WERI-Rb-1 (cell line): ENCODE measurements around the gene DTWD2.

Source experiments
- DNase-seq: peaks from one replicate; pipeline ENCODE4 v3.0.0-alpha.2; 2020
- H3K27ac ChIP-seq: fragments of 250-450 bp; sonication (Bioruptor Pico); 2 replicates; pipeline ENCODE4 v1.5.1; 2020; ENCODE audit warnings: mild to moderate bottlenecking, moderate library complexity
- H3K27me3 ChIP-seq: fragments of 250-450 bp; sonication (Bioruptor Pico); 2 replicates; pipeline ENCODE4 v1.5.1; 2021; ENCODE audit warnings: mild to moderate bottlenecking, low read depth, moderate library complexity; ENCODE audit not compliant: insufficient read depth, severe bottlenecking
- H3K36me3 ChIP-seq: fragments of 250-450 bp; sonication (Bioruptor Pico); 2 replicates; pipeline ENCODE4 v1.5.1; 2020; ENCODE audit warnings: mild to moderate bottlenecking, moderate library complexity
- H3K4me3 ChIP-seq: 2 replicates; pipeline ENCODE4 v1.5.1; 2011; ENCODE audit warnings: low read depth, mild to moderate bottlenecking, control low read depth, low read length
- H3K9me3 ChIP-seq: fragments of 250-450 bp; sonication (Bioruptor Pico); 2 replicates; pipeline ENCODE4 v1.5.1; 2021; ENCODE audit warnings: mild to moderate bottlenecking, moderate library complexity; ENCODE audit not compliant: severe bottlenecking
- TF ChIP-seq, protein P1 (sequence below): IDR thresholded peaks from 2 replicates; pipeline ENCODE4 v1.5.1; 2011; ENCODE audit warnings: low read depth, mild to moderate bottlenecking, control low read depth, inconsistent platforms, low read length

Gene DTWD2

GRCh38 chr5:118990582-118990981 is 2.2 kb upstream of the DTWD2 start:
- Histone ChIP-seq H3K27me3 (no peaks in the 10 kb centered on the region), H3K4me3 (no peak overlapping the region), H3K27ac (no peak overlapping the region), H3K36me3 (peaks cover 3% of the 10 kb centered on the region; the same call in 1 of the 2 replicates), H3K9me3 (peaks cover 4% of the 10 kb centered on the region)
- no peak for DNase-seq
- TF ChIP-seq, protein P1, sequence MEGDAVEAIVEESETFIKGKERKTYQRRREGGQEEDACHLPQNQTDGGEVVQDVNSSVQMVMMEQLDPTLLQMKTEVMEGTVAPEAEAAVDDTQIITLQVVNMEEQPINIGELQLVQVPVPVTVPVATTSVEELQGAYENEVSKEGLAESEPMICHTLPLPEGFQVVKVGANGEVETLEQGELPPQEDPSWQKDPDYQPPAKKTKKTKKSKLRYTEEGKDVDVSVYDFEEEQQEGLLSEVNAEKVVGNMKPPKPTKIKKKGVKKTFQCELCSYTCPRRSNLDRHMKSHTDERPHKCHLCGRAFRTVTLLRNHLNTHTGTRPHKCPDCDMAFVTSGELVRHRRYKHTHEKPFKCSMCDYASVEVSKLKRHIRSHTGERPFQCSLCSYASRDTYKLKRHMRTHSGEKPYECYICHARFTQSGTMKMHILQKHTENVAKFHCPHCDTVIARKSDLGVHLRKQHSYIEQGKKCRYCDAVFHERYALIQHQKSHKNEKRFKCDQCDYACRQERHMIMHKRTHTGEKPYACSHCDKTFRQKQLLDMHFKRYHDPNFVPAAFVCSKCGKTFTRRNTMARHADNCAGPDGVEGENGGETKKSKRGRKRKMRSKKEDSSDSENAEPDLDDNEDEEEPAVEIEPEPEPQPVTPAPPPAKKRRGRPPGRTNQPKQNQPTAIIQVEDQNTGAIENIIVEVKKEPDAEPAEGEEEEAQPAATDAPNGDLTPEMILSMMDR: no peak

DNA sequence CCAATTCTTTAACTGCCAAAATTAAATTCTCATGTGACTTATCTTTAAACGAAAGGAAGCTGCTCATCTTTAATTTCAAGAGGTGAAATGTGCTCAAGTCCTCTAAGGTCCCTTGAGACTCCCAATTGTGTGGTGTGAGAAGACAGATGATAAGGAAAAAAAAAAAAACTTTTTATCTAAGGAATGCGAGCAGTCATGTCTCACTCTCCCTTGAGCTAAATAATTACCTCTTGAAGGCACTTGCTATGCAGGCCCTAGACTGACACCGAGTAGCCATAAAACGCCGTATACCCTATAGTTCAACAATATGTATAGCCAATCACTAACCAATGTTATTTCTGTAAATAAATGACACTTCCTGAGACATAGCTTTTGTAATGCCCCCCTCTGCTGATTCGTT is 1.5 kb upstream of the DTWD2 start:
- H3K36me3 ChIP-seq: peaks cover 3% of the 10 kb centered on the region; the same call in 1 of the 2 replicates
- H3K9me3 ChIP-seq: peaks cover 4% of the 10 kb centered on the region
- DNase-seq: no peak
- H3K27ac ChIP-seq: no peak overlapping the region
- no peaks in the 10 kb centered on the region for H3K27me3 ChIP-seq
- TF ChIP-seq, protein P1: no peak
- H3K4me3 ChIP-seq: no peak overlapping the region

DNA sequence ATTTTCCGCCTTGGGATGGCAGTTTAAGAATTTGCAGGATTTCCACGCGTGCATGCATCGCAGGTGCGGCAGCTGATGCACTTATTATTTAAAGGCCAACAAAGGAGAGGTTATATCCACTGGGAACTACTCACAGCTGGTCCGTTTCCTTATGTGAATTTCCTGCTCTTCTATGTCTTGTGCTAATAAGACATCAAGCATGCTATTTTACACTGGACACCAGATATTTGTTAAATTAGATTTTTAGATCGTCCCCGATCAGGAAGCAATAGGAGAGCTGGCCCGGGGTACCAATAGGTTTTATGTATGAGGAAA is 476 bp upstream of the DTWD2 start:
- Histone ChIP-seq H3K27me3 (no peaks in the 10 kb centered on the region), H3K36me3 (peaks cover 3% of the 10 kb centered on the region; the same call in 1 of the 2 replicates), H3K4me3 (peak overlapping the region; percentile 79), H3K9me3 (peaks cover 4% of the 10 kb centered on the region), H3K27ac (no peak overlapping the region)
- no peak for DNase-seq
- TF ChIP-seq, protein P1: no peak

DNA sequence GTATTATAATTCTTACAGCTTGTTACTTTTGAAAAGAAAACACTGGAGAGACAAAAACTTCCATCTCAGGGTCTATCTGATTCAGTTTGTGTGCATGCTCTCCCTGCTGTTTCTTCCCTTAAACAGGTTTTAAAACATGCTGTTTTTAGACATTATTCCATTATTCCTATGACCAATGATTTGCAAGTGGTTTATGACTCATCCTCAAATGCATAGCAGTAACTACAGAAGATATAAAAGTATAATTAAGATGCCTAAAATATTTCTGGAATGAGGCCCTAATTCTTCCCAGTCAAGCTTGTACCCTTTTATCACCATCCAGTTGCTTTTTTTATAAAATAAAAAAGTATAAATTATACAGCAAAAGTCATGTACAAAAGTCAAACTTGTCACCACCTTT is 3.7 kb downstream of the DTWD2 start:
- H3K27ac ChIP-seq: no peak overlapping the region
- TF ChIP-seq, protein P1: no peak

DNA sequence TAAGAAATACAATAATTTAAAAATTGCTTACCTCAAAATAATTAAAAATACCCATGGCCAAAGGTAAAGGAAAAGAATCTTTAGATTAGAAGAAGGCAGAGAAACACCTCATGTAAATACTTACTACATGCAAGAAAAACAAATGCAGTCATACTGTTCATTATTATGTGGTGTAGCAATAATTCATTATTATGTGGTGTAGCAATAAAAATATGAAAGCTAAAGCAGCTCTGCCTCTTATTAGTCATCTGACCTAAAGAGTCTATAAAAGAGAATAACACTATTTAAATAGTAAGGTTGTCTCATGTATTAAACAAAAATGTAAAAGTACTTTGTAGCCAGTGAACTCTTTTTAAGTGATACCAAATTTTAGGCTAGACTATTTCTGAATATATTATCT is 6.6 kb downstream of the DTWD2 start:
- TF ChIP-seq, protein P1: no peak
- DNase-seq: no peak
- H3K27ac ChIP-seq: no peak overlapping the region
- no peak overlapping the region for H3K4me3 ChIP-seq
- H3K36me3 ChIP-seq: no peaks in the 10 kb centered on the region
- H3K9me3 ChIP-seq: no peaks in the 10 kb centered on the region
- H3K27me3 ChIP-seq: no peaks in the 10 kb centered on the region

More for the DNA sequence above, 3.7 kb downstream of the DTWD2 start:
- Histone ChIP-seq H3K4me3 (no peak overlapping the region), H3K27me3 (no peaks in the 10 kb centered on the region), H3K9me3 (no peaks in the 10 kb centered on the region), H3K36me3 (peaks cover 3% of the 10 kb centered on the region; the same call in 1 of the 2 replicates)
- no peak for DNase-seq

DNA sequence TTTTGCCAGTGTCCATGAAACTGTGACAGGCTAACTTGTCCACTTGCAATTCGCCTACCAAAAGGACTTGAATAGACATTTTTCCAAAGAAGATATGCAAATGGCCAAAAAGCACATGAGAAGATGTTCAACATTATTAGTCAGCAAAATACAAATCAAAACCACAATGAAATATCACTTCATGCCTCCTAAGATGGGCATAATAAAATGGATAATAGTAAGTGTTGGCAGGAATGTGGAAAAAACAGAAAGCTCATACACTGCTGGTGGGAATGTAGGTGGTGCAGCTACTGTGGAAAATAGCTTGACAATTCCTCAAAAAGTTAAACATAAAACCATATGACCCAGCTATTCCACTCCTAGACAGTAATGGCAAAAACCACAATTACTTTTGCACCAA is 7.9 kb downstream of the DTWD2 start:
- TF ChIP-seq, protein P1: no peak
- Histone ChIP-seq H3K9me3 (no peaks in the 10 kb centered on the region), H3K27me3 (no peaks in the 10 kb centered on the region), H3K36me3 (no peaks in the 10 kb centered on the region), H3K27ac (no peak overlapping the region), H3K4me3 (no peak overlapping the region)
- no peak for DNase-seq
